NCI-H2107 treated with DMSO at 0.1 percent for 48 hours (cell line): ENCODE data around the gene MFF.

Experiments used
- DNase-seq: peaks from one replicate; lab custom pipeline; 2025; ENCODE audit not compliant: unreplicated experiment; lab: John Stamatoyannopoulos, UW

The MFF gene

GRCh38 chr2:227404585-227405271 lies 79.7 kb downstream of the MFF start:
- DNase-seq, result no peak

- peak; percentile 87 for DNase-seq
These were observed 81.4 kb downstream of the MFF start for GRCh38 chr2:227406177-227407031.
